HG02840 (cell line): Measurements from ENCODE around the gene CHST1.

Experiments
- ATAC-seq: cut with Tn5 transposase; IDR thresholded peaks from one replicate; pipeline ENCODE4 v1.9.1; 2021; ENCODE audit warnings: mild to moderate bottlenecking, moderate library complexity, moderate number of reproducible peaks; ENCODE audit not compliant: unreplicated experiment, low FRiP score

CHST1 gene

DNA sequence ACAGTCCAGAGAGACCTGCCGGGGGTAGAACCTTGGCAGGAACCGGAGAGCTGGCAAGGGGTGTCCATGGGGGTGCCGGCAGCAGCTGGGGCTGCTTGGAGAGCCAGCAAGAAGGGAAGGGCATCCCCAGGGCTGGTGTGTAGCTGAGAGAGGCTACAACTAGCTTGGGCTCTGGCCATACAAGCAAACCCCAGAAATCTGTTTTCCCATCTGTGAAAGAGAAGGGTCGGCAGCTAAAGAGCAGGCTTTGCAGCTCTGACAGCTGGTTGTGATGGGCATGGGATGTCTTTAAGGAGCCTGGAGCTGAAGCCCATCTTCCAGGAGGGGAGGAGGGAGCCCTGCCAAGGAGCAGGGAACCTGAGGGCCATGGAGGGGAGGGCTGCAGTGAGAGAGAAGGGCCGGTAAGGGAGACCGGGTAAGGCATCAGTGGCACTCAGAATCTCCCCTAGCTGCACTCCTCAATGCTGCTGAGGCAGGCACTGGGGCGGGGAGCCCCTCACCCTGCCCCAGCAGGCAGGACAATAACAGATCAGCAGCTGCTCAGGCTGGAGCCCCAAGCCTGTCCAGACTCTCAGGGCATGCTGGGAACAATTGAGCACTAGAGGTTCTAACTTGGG, 3.9 kb downstream of the CHST1 start:
- no peak for ATAC-seq

DNA sequence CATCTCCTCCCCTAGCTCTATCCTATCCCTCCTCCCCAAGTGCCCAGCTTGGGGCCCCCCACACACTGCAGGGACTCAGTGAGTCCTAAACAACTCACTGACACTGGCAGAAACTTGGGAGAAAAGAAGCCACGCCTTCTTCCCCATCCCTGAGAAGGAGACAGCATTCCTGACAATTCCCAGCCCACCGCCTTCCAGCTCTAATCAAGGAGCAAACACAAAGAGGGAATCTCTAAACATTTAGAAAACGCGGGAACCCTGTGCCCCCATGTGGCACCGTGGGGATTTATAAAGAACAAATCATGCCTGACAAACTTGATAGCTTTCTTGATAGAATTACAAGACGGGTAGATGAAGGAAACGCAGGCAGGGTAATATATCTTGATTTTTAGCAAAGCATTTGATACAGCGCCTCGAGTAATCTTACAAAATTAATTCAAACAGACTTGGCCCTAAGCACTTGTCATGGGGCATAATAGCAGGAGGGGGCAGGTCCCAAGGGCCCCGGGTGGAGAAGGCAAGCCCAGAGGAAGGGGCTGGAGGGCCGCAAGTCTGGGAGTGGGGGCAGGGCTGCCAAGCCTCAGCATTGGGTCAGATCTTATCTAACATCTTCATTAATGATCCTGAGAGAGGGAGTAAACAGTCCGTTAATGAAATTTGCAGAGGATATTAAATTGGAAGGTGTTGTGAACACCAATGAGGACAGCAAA, 4.5 kb downstream of the CHST1 start:
- no peak for ATAC-seq

GRCh38 chr11:45659818-45660160, 5.6 kb downstream of the CHST1 start:
- ATAC-seq: no peak

- ATAC-seq: no peak
These were observed 6.2 kb downstream of the CHST1 start for GRCh38 chr11:45659031-45659817.

GRCh38 chr11:45658292-45658991, 7.0 kb downstream of the CHST1 start:
- ATAC-seq: no peak

- no peak for ATAC-seq
These were observed 7.7 kb downstream of the CHST1 start for GRCh38 chr11:45657496-45658260.

DNA sequence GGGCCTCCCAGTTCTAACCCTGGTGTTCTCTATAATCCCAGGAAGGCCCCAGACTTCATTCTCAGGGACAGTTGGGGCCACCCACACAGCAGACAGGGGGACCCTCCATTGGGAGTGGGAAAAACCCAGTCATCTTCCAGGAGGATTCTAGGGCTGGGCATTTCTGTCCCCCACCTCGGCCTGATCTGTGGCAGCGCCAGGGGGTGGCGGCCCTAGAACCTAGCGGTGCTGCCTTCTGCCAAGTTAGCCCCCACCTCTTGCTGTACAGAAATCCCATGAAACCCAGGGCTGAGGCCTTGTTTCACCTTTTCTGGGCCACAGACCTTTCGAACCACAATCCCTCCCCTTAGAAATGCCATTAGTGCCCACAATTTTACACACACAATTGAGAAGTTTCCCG, 9.6 kb downstream of the CHST1 start:
- no peak for ATAC-seq

GRCh38 chr11:45655347-45655756, 10.1 kb downstream of the CHST1 start:
- ATAC-seq: no peak

GRCh38 chr11:45655012-45655283, 10.5 kb downstream of the CHST1 start:
- no peak for ATAC-seq

DNA sequence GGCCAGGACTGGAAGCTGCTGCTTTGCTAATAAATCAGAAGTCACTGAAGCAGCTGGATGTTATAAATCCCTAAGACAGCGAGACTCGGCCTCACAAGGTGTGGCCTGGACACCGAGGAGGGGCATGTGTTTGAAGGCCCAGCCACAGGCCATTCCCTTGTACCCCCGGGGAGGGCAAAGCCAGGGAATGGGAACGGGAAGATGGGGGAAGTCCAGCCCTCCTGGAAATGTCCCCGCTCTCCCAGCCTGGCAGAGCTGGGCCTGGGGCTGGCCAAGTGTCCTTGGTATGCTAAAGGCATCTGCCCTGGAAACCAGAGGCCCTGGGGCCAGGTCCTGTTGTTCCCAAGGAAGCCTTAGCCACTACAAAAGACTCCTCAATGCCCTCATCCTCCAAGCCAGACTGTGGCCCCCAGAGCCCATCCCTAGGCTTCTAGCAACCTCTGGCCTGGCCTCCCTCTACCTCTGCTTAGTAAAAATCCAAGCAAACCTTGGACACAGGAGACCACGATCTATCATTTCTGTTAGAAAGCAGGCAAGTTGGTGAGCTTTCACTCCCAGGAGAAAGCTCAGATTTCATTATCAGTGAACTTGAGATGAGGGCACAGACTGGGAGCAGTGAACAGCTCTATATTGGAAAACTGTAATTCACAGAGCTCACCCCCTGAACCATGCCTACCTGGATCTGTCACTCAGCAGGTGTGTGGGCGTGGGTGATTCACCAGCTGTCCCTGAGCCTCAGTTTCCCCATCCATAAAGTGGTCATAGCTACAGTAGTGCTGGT, 11.0 kb downstream of the CHST1 start:
- no peak for ATAC-seq

DNA sequence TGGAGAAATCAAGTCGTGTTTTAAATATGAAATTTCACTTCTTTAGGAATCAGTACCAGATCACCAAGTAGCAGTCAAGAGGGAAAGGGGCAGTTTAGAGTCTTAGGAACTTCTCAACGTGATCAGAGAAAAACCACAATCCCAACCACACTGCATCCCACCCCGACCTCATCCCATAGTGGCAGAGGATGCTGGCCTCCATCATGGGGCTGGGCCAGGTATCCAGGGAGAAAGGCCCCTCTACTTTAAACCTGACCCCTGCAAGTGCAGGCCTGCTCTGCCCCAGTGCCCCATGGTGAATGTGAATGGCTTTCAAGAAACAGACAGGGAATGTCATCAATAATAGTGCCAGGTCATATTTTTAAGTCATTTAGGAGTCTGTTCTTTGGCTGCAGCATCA, 12.1 kb downstream of the CHST1 start:
- ATAC-seq: no peak

GRCh38 chr11:45652781-45653180, 12.6 kb downstream of the CHST1 start:
- ATAC-seq: no peak

GRCh38 chr11:45651841-45652749, 13.3 kb downstream of the CHST1 start:
- ATAC-seq: no peak

DNA sequence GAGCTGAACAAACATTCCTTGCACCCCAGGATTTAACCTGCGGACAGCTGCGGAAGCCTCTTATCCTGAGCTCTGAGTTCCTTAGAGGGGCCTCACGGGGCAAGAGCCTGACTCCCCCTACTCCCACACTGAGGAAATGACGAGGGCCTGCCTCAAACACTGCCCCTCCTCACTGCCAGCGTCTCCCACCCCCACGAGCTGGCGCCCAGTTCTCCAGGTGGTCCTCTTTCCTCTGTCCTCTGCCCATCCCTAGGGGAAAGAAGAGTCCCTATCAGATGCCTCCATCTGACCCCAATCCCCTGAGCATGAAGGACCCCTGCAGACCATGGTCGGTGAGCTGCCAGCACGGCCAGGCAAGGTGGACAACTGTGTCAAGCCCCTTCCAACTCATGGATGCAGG, 14.3 kb downstream of the CHST1 start:
- no peak for ATAC-seq

- no peak for ATAC-seq
These were observed 15.0 kb downstream of the CHST1 start for GRCh38 chr11:45650166-45651095.

DNA sequence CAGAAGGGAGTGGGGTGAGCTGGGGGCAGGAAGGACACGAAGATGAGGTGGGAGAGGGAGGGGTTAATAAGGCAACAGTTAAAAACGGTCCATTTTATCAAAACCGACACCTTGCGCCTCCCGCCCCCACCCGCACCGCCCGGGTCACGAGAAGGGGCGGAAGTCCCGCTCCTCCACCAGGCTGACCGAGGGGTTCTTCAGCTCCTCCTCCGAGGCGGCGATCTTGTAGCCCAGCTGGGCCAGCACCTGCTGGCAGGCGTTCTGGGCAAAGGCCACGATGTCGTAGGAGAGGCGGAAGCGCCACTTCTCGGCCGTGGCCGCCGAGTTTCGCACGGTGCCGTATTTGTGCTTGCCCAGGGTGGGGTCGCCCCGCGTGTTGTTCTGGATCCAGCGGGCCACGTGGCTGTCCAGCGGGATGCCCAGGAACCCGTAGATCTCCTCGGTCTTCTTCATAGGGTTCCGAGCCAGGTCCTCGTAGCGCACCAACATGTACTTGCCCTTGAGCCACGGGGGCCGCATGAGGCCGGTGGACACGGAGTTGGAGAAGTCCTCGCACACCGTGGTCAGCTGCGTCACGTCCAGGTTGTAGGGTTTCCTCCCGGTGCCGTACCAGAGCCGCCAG, 15.8 kb downstream of the CHST1 start:
- ATAC-seq: no peak

GRCh38 chr11:45648931-45649330, 16.5 kb downstream of the CHST1 start:
- no peak for ATAC-seq
